Smooth muscle cell of the brain vasculature (primary cell): ENCODE results near the gene MYO7B.

Source experiments
- DNase-seq: peaks from one replicate; pipeline ENCODE4 v3.0.0-alpha.2; 2012; ENCODE audit warnings: low read depth, low spot score

The MYO7B gene

GRCh38 chr2:127535422-127535901, at the start of gene MYO7B:
MYO7B (plus strand) TSS chr2:127535683; CDS start chr2:127559723, 24,040 bp downstream.
- no peak for DNase-seq

- no peak for DNase-seq
Measured at GRCh38 chr2:127485694-127486071, 49.8 kb upstream of the MYO7B start.

- no peak for DNase-seq
Measured at GRCh38 chr2:127486247-127487058, 49.0 kb upstream of the MYO7B start.

GRCh38 chr2:127490283-127490682, 45.2 kb upstream of the MYO7B start:
- no peak for DNase-seq

- DNase-seq: no peak
Measured at GRCh38 chr2:127498386-127498785, 37.1 kb upstream of the MYO7B start.

- no peak for DNase-seq
Measured at GRCh38 chr2:127503491-127503890, 32.0 kb upstream of the MYO7B start.

- no peak for DNase-seq
Measured at GRCh38 chr2:127504552-127505430, 30.7 kb upstream of the MYO7B start.

- DNase-seq: no peak
Measured at GRCh38 chr2:127506510-127506909, 29.0 kb upstream of the MYO7B start.

- DNase-seq: no peak
Measured at GRCh38 chr2:127508023-127508630, 27.4 kb upstream of the MYO7B start.

- DNase-seq: peak; percentile 86
Measured at GRCh38 chr2:127508631-127509034, 26.9 kb upstream of the MYO7B start.

GRCh38 chr2:127510073-127510472, 25.4 kb upstream of the MYO7B start:
- DNase-seq: no peak

- no peak for DNase-seq
Measured at GRCh38 chr2:127511090-127511695, 24.3 kb upstream of the MYO7B start.

- no peak for DNase-seq
Measured at GRCh38 chr2:127511917-127512316, 23.6 kb upstream of the MYO7B start.

GRCh38 chr2:127512362-127512761, 23.1 kb upstream of the MYO7B start:
- no peak for DNase-seq

GRCh38 chr2:127514076-127514475, 21.4 kb upstream of the MYO7B start:
- DNase-seq: no peak

- DNase-seq: no peak
Measured at GRCh38 chr2:127514485-127514884, 21.0 kb upstream of the MYO7B start.

- DNase-seq: no peak
Measured at GRCh38 chr2:127515383-127515915, 20.0 kb upstream of the MYO7B start.

- no peak for DNase-seq
Measured at GRCh38 chr2:127516041-127516762, 19.3 kb upstream of the MYO7B start.

- DNase-seq: no peak
Measured at GRCh38 chr2:127517465-127517864, 18.0 kb upstream of the MYO7B start.

- DNase-seq: no peak
Measured at GRCh38 chr2:127520424-127520823, 15.1 kb upstream of the MYO7B start.
